Neuronal stem cell (in vitro differentiated cells): ENCODE results near the gene KAT7.
A peak's percentile ranks its signal among the peaks of the same experiment; 100 is the strongest.

Experiments used
- DNase-seq: peaks from one replicate; pipeline ENCODE4 v3.0.0-alpha.2; 2013; ENCODE audit warnings: low spot score
- H2AFZ ChIP-seq: one replicate; pipeline ENCODE4 v1.6.1; 2013; ENCODE audit warnings: mild to moderate bottlenecking, low read length, inconsistent platforms
- H2AK5ac ChIP-seq: 2 replicates; pipeline ENCODE4 v1.6.1; 2013; ENCODE audit warnings: low read depth, mild to moderate bottlenecking, inconsistent platforms, low read length, moderate library complexity, mixed read lengths
- H2BK120ac ChIP-seq: 2 replicates; pipeline ENCODE4 v1.6.1; 2013; ENCODE audit warnings: low read depth, mild to moderate bottlenecking, inconsistent platforms, low read length, moderate library complexity, mixed read lengths
- H2BK12ac ChIP-seq: one replicate; pipeline ENCODE4 v1.6.1; 2013; ENCODE audit warnings: low read length, inconsistent platforms
- H2BK15ac ChIP-seq: 2 replicates; pipeline ENCODE4 v1.6.1; 2013; ENCODE audit warnings: mild to moderate bottlenecking, low read length, inconsistent platforms, mixed read lengths
- H2BK5ac ChIP-seq: one replicate; pipeline ENCODE4 v1.6.1; 2013; ENCODE audit warnings: inconsistent platforms, mild to moderate bottlenecking, low read length, moderate library complexity
- H3K14ac ChIP-seq: one replicate; pipeline ENCODE4 v1.6.1; 2013; ENCODE audit warnings: low read length, inconsistent platforms
- H3K18ac ChIP-seq: 2 replicates; pipeline ENCODE4 v1.6.1; 2013; ENCODE audit warnings: low read length, inconsistent platforms
- H3K23ac ChIP-seq: 2 replicates; pipeline ENCODE4 v1.6.1; 2013; ENCODE audit warnings: low read depth, mild to moderate bottlenecking, mixed read lengths, low read length, inconsistent platforms; ENCODE audit not compliant: poor library complexity
- H3K27ac ChIP-seq: replicated peaks from 3 replicates; pipeline ENCODE4 v1.5.1; 2013; ENCODE audit warnings: low read length, inconsistent platforms
- H3K27me3 ChIP-seq, 3 experiments: 2 replicates each; pipeline ENCODE4 v1.6.1; 2013; ENCODE audit warnings: low read length in 3 of 3, mild to moderate bottlenecking in 2 of 3, inconsistent platforms in 1 of 3, low read depth in 1 of 3, mixed read lengths in 1 of 3, moderate library complexity in 1 of 3; ENCODE audit not compliant: control insufficient read depth in 3 of 3, insufficient read depth in 3 of 3
- H3K36me3 ChIP-seq, 2 donors: replicated peaks in 1 of 2; 2 replicates each; pipeline ENCODE4 v1.6.1; 2013; ENCODE audit warnings: low read length in 2 of 2; ENCODE audit not compliant: control insufficient read depth in 2 of 2, insufficient read depth in 2 of 2
- H3K4ac ChIP-seq: 2 replicates; pipeline ENCODE4 v1.6.1; 2013; ENCODE audit warnings: inconsistent platforms, mild to moderate bottlenecking, low read length, moderate library complexity
- H3K4me1 ChIP-seq, 2 donors: 1 replicate in 1 of 2; 2 replicates in 1 of 2; pipeline ENCODE4 v1.6.1; 2013; ENCODE audit warnings: low read length in 2 of 2, low read depth in 1 of 2; ENCODE audit not compliant: control insufficient read depth in 2 of 2, insufficient read depth in 1 of 2
- H3K4me2 ChIP-seq: one replicate; pipeline ENCODE4 v1.6.1; 2013; ENCODE audit warnings: mild to moderate bottlenecking, low read length, inconsistent platforms; ENCODE audit not compliant: insufficient read depth, poor library complexity, severe bottlenecking
- H3K4me3 ChIP-seq, 2 donors: 2 replicates each; pipeline ENCODE4 v1.5.1; 2013; ENCODE audit warnings: low read length in 2 of 2, mild to moderate bottlenecking in 2 of 2, inconsistent platforms in 1 of 2, moderate library complexity in 1 of 2
- H3K79me1 ChIP-seq: one replicate; pipeline ENCODE4 v1.6.1; 2013; ENCODE audit warnings: low read depth, mild to moderate bottlenecking, inconsistent platforms, low read length, moderate library complexity
- H3K9ac ChIP-seq: one replicate; pipeline ENCODE4 v1.6.1; 2013; ENCODE audit warnings: mild to moderate bottlenecking, low read depth, low read length, inconsistent platforms; ENCODE audit not compliant: poor library complexity
- H3K9me3 ChIP-seq, 2 donors: replicated peaks in 1 of 2; 2 replicates each; pipeline versions ENCODE3 to v1.6.1; 2013; ENCODE audit warnings: low read length in 2 of 2, mild to moderate bottlenecking in 2 of 2, inconsistent platforms in 1 of 2, low read depth in 1 of 2, mixed read lengths in 1 of 2, moderate library complexity in 1 of 2; ENCODE audit not compliant: control insufficient read depth in 2 of 2, insufficient read depth in 1 of 2
- H4K8ac ChIP-seq: one replicate; pipeline ENCODE4 v1.6.1; 2013; ENCODE audit warnings: low read depth, mild to moderate bottlenecking, inconsistent platforms, low read length, moderate library complexity
- H4K91ac ChIP-seq: one replicate; pipeline ENCODE4 v1.6.1; 2013; ENCODE audit warnings: low read length, low read depth, mild to moderate bottlenecking, inconsistent platforms; ENCODE audit not compliant: poor library complexity
- WGBS, 2 donors: extraction: QIAGEN DNeasy Blood & Tissue Kit; methylation state at CpG; one replicate each; pipeline ENCODE4 v1.1.7; 2013; ENCODE audit warnings: missing lambda C conversion rate in 2 of 2, mixed read lengths in 1 of 2; ENCODE audit not compliant: insufficient read length in 2 of 2, insufficient replicate concordance in 1 of 2; ENCODE audit errors: extremely low coverage in 2 of 2; 5-methylcytosine and 5-hydroxymethylcytosine counted together

KAT7 gene

DNA sequence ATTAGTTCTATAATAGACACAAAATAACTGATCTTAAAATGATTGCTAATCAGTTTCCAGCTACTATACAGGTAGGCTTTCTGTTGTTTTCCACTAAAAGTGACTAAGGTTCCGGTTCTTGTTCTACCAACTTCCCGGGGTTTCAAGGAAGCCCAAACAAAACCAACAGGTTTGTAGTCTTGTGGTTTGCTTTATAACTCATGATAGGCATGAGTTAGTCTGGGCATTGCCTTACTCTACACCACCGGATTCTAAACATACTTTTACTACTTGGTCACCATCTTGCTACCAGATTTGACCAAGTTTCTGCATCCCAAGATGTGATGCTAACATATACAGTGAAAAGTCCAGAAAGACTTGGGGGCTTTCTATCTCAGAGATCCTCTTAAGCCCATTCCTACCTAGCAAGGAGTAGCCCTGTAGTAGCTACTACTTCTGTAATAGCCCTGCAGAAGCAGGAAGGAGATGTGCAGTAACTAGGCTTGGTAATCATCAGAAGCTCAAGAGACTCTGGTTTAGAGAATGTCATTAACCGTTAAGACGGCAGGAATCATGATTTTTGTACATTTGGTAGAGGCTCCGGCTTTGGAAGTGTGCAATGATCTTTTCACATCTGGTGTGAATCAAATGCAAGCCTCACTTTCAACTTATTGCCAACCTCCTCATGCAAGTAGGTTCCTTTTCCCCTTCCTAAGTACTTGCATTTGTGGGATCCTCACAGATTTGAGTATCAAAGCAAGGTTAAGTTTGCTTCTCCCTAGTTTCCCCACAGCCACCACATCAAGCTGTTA lies 26.1 kb upstream of the KAT7 start:
- no peak overlapping the region for H3K23ac ChIP-seq
- no CpG with 5 or more reads among the region's 6 CpGs for WGBS, 2 donors
- no peaks in the 10 kb centered on the region for H3K36me3 ChIP-seq
- peak overlapping the region; percentile 38 for H4K91ac ChIP-seq
- no peak overlapping the region for H3K4ac ChIP-seq
- peak overlapping the region; percentile 88 for H2AFZ ChIP-seq
- no peak overlapping the region for H4K8ac ChIP-seq
- no peak for DNase-seq
- H3K18ac ChIP-seq = no peak overlapping the region
- no peak overlapping the region for H3K14ac ChIP-seq
- H3K4me1 ChIP-seq = peaks cover 5 to 9% of the 10 kb centered on the region in 2 donors
- peaks cover 4% of the 10 kb centered on the region for H3K79me1 ChIP-seq
- H3K9ac ChIP-seq = peak overlapping the region; percentile 89
- no peak overlapping the region for H2BK12ac ChIP-seq
- H2BK15ac ChIP-seq = no peak overlapping the region
- H2AK5ac ChIP-seq = no peak overlapping the region
- peak overlapping the region; percentile 87 to 89 for H3K4me3 ChIP-seq
- no peaks in the 10 kb centered on the region for H3K9me3 ChIP-seq
- no peak overlapping the region for H2BK5ac ChIP-seq
- peaks cover 0 to 5% (median 1%) of the 10 kb centered on the region in 3 experiments for H3K27me3 ChIP-seq
- H3K27ac ChIP-seq = no peak overlapping the region
- H3K4me2 ChIP-seq = peak overlapping the region; percentile 88
- H2BK120ac ChIP-seq = no peak overlapping the region

DNA sequence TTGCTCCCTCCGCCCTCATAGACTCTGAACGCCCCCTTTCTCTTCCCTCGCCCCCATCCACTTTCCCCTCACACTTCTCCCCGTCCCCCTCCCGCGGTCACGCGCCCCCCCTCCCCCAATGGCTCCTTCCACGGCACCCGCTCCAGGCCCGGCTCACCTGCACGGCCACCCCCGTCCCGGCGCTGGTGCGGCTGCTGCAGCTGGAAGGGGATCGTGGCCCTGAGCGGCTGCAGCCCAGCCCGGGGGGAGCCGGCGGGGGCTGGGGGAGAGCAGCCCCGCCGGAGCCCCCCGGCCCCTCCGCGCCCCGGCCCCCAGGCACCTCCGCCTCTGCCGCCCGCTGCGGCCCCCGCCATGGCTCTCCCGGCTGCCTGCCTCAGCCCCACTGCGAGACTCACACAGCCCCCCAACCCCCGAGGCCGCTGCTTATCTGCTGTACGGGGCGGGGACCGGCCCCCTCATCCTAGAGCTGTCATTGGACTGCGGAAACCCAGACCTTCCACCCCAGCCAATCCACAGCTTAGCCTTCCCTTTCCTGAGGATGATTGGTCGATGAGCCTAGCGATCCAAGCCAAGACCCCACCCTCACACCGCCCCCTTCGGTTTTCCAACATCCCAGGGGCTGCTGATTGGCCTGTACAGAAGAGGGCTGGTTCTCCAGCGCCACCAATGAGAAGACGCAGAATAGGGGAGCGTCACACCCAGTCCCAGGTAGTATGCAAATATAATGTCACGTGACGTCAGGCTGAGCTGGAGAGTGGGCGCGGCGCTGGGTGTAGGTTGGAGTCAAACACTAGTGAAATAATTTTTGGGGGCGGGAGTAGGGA lies 24.5 kb upstream of the KAT7 start, which contains the start of gene FAM117A:
Gene FAM117A (minus strand): TSS at position 397 of the 824 bp plus-strand sequence. CDS start 44 bp downstream, at position 353.
- Histone ChIP-seq H4K8ac (no peak within 1 kb of the TSS), H2BK5ac (peak within 1 kb of the TSS; percentile 58), H2AFZ (peak within 1 kb of the TSS; percentile 88), H3K4me3 (peak within 1 kb of the TSS; percentile 87 to 89), H2BK120ac (peak within 1 kb of the TSS; percentile 16), H3K4ac (no peak within 1 kb of the TSS), H4K91ac (peak within 1 kb of the TSS; percentile 38), H3K27me3 (peaks cover 0 to 9% (median 2%) of the 10 kb centered on the region in 3 experiments), H3K9me3 (no peaks in the 10 kb centered on the region), H2AK5ac (peak within 1 kb of the TSS; percentile 21), H3K23ac (peak within 1 kb of the TSS; percentile 89), H3K4me1 (peaks cover 5 to 9% of the 10 kb centered on the region in 2 donors), H3K14ac (no peak within 1 kb of the TSS), H3K18ac (peak within 1 kb of the TSS; percentile 78), H2BK12ac (no peak within 1 kb of the TSS), H3K27ac (no peak within 1 kb of the TSS), H2BK15ac (peak within 1 kb of the TSS; percentile 32), H3K4me2 (peak within 1 kb of the TSS; percentile 88), H3K36me3 (no peaks in the 10 kb centered on the region), H3K9ac (peak within 1 kb of the TSS; percentile 89), H3K79me1 (peaks cover 4% of the 10 kb centered on the region)
- WGBS, 2 donors = no CpG with 5 or more reads among the region's 53 CpGs
- peak; percentile 98 for DNase-seq

DNA sequence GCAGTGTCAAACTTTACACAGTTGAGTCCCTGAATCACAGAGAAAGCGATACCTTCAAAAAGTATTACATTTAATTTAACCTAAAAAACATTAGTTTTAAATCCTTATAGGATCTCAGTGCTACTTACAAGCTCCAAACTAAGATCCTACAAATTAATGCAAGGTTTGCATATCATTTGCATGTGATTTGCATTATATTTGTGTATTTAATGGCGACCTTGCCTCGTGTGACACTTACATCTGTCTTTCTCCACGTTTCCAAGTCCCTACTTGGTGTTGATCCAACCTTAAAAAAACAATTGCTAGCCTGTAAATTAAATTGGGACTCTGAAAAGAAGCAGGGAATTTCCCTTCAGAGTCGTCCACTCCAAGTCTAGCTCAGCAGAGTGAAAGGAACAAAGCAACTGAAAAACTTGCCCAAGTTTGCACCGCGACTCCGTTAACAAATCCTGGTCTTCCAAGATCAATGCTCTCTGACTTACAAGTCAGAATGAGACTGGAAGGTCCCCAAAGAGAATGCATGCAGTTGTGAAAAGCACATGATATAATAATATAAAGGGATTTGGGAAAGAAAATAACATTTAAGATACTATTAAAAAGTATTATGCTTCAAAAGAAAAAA lies 23.8 kb upstream of the KAT7 start:
- H2BK5ac ChIP-seq = no peak overlapping the region
- no peak overlapping the region for H3K9ac ChIP-seq
- peaks cover 5 to 9% of the 10 kb centered on the region in 2 donors for H3K4me1 ChIP-seq
- DNase-seq = no peak
- peaks cover 4% of the 10 kb centered on the region for H3K79me1 ChIP-seq
- no CpG with 5 or more reads among the region's 8 CpGs for WGBS, 2 donors
- peak overlapping the region in 1 of 2 donors; percentile 89 for H3K4me3 ChIP-seq
- H3K4me2 ChIP-seq = no peak overlapping the region
- H2BK120ac ChIP-seq = no peak overlapping the region
- peak overlapping the region; percentile 70 for H2AFZ ChIP-seq
- H3K4ac ChIP-seq = no peak overlapping the region
- H3K14ac ChIP-seq = no peak overlapping the region
- H3K23ac ChIP-seq = no peak overlapping the region
- no peak overlapping the region for H2AK5ac ChIP-seq
- no peaks in the 10 kb centered on the region for H3K36me3 ChIP-seq
- no peaks in the 10 kb centered on the region for H3K9me3 ChIP-seq
- H2BK15ac ChIP-seq = no peak overlapping the region
- H2BK12ac ChIP-seq = no peak overlapping the region
- H3K27ac ChIP-seq = no peak overlapping the region
- no peak overlapping the region for H3K18ac ChIP-seq
- no peak overlapping the region for H4K8ac ChIP-seq
- no peak overlapping the region for H4K91ac ChIP-seq
- peaks cover 0 to 9% (median 2%) of the 10 kb centered on the region in 3 experiments for H3K27me3 ChIP-seq
